GM21515 (cell line): ENCODE data around the gene HIC2.
"Not testable (repeated sequence)": the region's sequence is repeated elsewhere in the genome, so short reads cannot be mapped to it uniquely, and the experiment has no call there.

Source experiments
- ATAC-seq: cut with Tn5 transposase; IDR thresholded peaks from one replicate; pipeline ENCODE4 v1.9.1; 2021; ENCODE audit not compliant: unreplicated experiment

The HIC2 gene

GRCh38 chr22:21434378-21435233 is 17.4 kb downstream of the HIC2 start:
- not testable (repeated sequence) for ATAC-seq

GRCh38 chr22:21435998-21436810 is 19.0 kb downstream of the HIC2 start:
- not testable (repeated sequence) for ATAC-seq

GRCh38 chr22:21438013-21438412 is 20.8 kb downstream of the HIC2 start:
- ATAC-seq, result not testable (repeated sequence)

GRCh38 chr22:21440018-21440636 is 23.0 kb downstream of the HIC2 start:
- not testable (repeated sequence) for ATAC-seq

GRCh38 chr22:21440676-21441075 is 23.5 kb downstream of the HIC2 start:
- not testable (repeated sequence) for ATAC-seq

GRCh38 chr22:21441170-21441569 is 24.0 kb downstream of the HIC2 start:
- not testable (repeated sequence) for ATAC-seq

- ATAC-seq, result not testable (repeated sequence)
Measured at GRCh38 chr22:21442123-21442522, 25.0 kb downstream of the HIC2 start.

GRCh38 chr22:21442646-21443045 is 25.5 kb downstream of the HIC2 start:
- not testable (repeated sequence) for ATAC-seq

- ATAC-seq, result no peak
Measured at GRCh38 chr22:21443057-21443734, 26.0 kb downstream of the HIC2 start.

- ATAC-seq, result no peak
Measured at GRCh38 chr22:21443735-21444421, 26.7 kb downstream of the HIC2 start.

- no peak for ATAC-seq
Measured at GRCh38 chr22:21444701-21445436, 27.7 kb downstream of the HIC2 start.

- no peak for ATAC-seq
Measured at GRCh38 chr22:21445437-21446127, 28.4 kb downstream of the HIC2 start.

GRCh38 chr22:21446128-21446826 is 29.1 kb downstream of the HIC2 start:
- no peak for ATAC-seq

- ATAC-seq, result no peak
Measured at GRCh38 chr22:21446827-21447690, 29.9 kb downstream of the HIC2 start.

- ATAC-seq, result no peak
Measured at GRCh38 chr22:21447694-21448402, 30.7 kb downstream of the HIC2 start.

GRCh38 chr22:21448627-21449416 is 31.7 kb downstream of the HIC2 start:
- no peak for ATAC-seq
